Right cardiac atrium (tissue), 5 donors: Measurements from ENCODE around the gene RASA3. TPM values are rescaled to one million over a fixed set of nuclear protein-coding genes. Genes with fewer than 3 reads are reported as not detected.

Experiments used
- ATAC-seq, 2 donors: fragments of 200-7000 bp; cut with Tn5 transposase; one replicate each; pipeline versions ENCODE4 v1.8.0 to v1.9.1; 2020; ENCODE audit warnings: moderate library complexity in 2 of 2, mild to moderate bottlenecking in 1 of 2
- DNase-seq, 3 donors: peaks; one replicate each; pipeline ENCODE4 v3.0.0-alpha.2; 2020
- H3K27ac ChIP-seq: one replicate; pipeline ENCODE4 v1.5.1; 2013; ENCODE audit warnings: mild to moderate bottlenecking, low read length, control low read depth, moderate library complexity
- H3K27me3 ChIP-seq: one replicate; pipeline ENCODE4 v1.6.1; 2013; ENCODE audit not compliant: control insufficient read depth, insufficient read depth
- H3K4me1 ChIP-seq: one replicate; pipeline ENCODE4 v1.6.1; 2013; ENCODE audit warnings: low read length; ENCODE audit not compliant: control insufficient read depth, insufficient read depth
- H3K4me3 ChIP-seq: one replicate; pipeline ENCODE4 v1.5.1; 2013; ENCODE audit warnings: low read length, control low read depth
- H3K9me3 ChIP-seq: one replicate; pipeline ENCODE4 v1.6.1; 2013; ENCODE audit warnings: low read length; ENCODE audit not compliant: control insufficient read depth
- WGBS: extraction: QIAGEN DNeasy Blood & Tissue Kit; methylation state at CpG from one replicate; pipeline ENCODE4 v1.1.7; 2013; 5-methylcytosine and 5-hydroxymethylcytosine counted together
- intact Hi-C, 4 donors: fragments of 100-400 bp; cut with DNase I; formaldehyde crosslinking; loops; one replicate each; pipeline versions ENCODE4 v1.11.0 to v1.14.0; 2022 to 2023
- polyA plus RNA-seq: library from polyadenylated mRNA; stranded (reverse); fragments of 200-250 nt; gene quantifications from one replicate; pipeline ENCODE4 v1.2.3, GENCODE V29; 2013
- total RNA-seq, 4 donors: library from RNA; stranded (reverse); fragmentation: NEBNext Ultra II Directional; extraction: Animal tissue kit (Norgen Biotek cat#: 25700); gene quantifications; one replicate each; pipeline ENCODE4 v1.2.1, GENCODE V29; 2021
- donor health status: healthy with polysubstance abuse.
- donor health status: DM: no; HTN: yes; CAD: no.
- donor health status: DM: no; HTN: no; CAD: no.
- donor health status: DM: no; HTN: yes; CAD: no; lungs with severe emphysema.
- donor health status: DM: yes; HTN: yes; CAD: no.

The RASA3 gene
- total and polyA plus RNA-seq, 5 donors = 7.4 to 15.5 (median 10.8) TPM

DNA sequence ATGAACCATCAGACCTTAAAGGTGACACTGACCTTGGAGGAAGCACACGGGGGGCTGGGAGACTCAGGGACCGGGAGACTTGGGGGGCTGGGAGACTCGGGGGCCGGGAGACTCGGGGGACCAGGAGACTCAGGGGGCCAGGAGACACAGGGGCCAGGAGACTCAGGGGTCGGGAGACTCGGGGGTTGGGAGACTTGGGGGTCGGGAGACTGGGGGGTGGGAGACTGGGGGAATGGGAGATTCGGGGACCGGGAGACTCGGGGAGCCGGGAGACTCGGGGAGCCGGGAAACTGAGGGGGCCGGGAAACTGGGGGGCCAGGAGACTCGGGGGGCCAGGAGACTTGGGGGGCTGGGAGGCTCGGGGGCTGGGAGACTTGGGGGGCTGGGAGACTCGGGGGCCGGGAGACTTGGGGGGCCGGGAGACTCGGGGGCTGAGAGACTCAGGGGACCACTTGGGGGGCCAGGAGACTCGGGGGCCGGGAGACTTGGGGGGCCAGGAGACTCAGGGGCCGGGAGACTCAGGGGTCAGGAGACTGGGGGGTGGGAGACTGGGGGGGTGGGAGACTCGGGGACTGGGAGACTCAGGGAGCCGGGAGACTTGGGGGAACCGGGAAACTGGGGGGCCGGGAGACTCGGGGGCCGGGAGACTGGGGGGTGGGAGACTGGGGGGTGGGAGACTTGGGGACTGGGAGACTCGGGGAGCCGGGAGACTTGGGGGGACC is 62.9 kb downstream of the RASA3 start:
- peaks cover 2% of the 10 kb centered on the region for H3K4me1 ChIP-seq
- DNase-seq = peak in 2 of 3 donors; percentile 52 to 58
- WGBS = 83% methylated on average over 31 of the region's 32 CpGs
- H3K9me3 ChIP-seq = no peaks in the 10 kb centered on the region
- intact Hi-C loops = loop anchor here in 1 of 4 donors (10.0 kb wide), 1 partner anchor 55 kb away; no protein-coding TSS in a partner anchor
- H3K27ac ChIP-seq = peak overlapping the region; percentile 27
- no peak overlapping the region for H3K4me3 ChIP-seq
- no peaks in the 10 kb centered on the region for H3K27me3 ChIP-seq
- ATAC-seq = no peak

DNA sequence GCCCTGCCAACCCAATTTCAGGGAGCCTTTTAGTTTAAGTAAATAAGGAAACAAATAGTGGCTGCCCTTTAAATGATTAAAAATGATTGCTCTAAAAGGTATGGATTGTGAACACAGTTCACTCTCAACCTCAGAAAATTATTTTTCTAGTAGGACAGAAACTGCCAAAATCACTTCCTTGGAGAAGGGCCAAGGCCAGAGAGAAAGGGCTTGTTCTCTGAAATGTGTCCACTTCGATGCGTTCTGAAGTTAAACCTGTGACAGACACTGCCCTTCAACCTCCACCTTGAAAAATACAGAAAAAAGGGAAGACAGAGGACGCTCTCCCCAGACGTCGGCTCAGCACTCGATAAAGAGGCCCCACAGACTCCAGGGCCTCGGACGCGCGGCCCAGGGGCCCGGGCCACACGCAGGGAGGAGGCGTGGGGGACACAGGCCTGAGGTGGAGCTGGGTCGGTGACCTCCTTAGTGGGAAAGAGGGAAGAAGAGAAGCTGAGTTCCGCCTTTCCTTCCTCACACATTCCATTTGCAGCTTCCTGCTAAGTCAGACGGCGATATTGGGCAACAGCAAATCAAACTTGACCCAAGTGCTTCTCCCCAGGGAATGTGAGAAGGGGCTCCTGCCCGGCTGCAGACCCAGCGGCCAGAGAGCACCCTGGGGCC is 63.6 kb downstream of the RASA3 start:
- H3K4me1 ChIP-seq = peaks cover 2% of the 10 kb centered on the region
- peak in 2 of 3 donors; percentile 62 to 69 for DNase-seq

DNA sequence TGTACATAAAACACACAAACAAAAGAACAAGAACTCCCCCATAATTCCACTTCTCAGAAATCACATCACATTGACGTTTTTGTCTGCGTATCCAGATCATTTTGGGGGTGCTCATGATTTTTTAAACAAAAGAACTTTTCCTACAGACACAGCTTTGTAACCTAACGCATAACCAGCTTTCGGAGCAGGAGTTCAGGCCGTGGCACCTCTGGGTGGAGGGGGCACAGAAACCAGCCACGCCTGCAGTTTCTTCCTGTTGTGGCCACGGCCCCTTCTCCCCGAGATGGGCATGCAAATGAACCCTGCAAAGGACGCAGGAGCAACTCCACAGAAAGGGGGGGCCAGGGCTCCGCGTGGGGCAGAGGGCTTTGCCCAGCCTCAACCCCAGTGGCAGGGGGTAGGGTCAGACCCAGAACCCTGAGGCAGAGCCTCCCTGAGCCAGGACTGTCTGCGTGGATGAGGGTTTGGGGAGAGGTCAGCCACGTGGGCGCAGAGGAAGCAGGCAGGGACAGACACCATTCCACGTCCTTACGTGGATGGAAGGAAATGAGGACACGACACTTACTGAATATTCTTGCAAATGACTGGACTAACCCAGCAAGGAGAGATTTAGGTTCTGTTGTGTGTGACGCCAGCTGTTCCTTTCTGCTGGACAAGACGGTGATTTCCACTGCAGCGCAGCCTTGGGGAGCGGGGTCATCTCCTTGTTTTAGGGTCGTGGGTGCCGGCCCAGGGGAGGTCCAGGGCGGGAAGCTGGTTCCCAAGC is 64.4 kb downstream of the RASA3 start:
- WGBS = 73% methylated on average over 24 of the region's 24 CpGs
- intact Hi-C loops = loop anchor here in 1 of 4 donors (10.0 kb wide), 1 partner anchor 57 kb away; no protein-coding TSS in a partner anchor
- Histone ChIP-seq H3K27ac (no peak overlapping the region), H3K4me1 (peaks cover 4% of the 10 kb centered on the region), H3K27me3 (no peaks in the 10 kb centered on the region), H3K9me3 (no peaks in the 10 kb centered on the region), H3K4me3 (no peak overlapping the region)
- DNase-seq = peak in 2 of 3 donors; percentile 55 to 61
- no peak for ATAC-seq

More for the DNA sequence above, 63.6 kb downstream of the RASA3 start:
- no peak for ATAC-seq
- intact Hi-C loops = loop anchor here in 1 of 4 donors (10.0 kb wide), 1 partner anchor 56 kb away; no protein-coding TSS in a partner anchor
- Histone ChIP-seq H3K27me3 (no peaks in the 10 kb centered on the region), H3K4me3 (no peak overlapping the region), H3K27ac (peak overlapping the region; percentile 27), H3K9me3 (no peaks in the 10 kb centered on the region)
- 39% methylated on average over 19 of the region's 19 CpGs for WGBS

DNA sequence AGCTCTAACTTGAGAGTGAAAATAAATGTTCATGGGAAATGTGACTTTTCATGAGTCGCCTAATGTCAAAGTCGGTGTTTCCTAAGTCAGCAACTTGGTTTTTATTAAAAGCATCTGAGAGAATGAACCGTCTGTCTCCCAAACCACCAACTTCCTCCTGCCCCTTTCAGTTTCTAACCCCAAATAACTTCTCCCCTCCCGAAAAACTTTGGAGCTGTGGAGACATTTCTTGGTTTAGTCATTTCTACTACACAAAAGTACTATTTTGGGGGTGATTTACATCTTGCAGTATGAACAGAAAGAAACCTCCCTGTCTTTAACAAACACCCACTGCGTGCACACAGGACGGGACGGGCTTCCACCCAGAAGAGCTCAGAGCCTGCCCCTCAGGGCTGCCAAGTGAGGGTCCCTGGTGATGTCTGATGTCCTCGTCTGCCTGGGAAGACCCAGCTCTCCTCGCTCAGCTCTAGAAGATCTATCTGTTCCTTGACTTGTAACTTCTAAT is 65.0 kb downstream of the RASA3 start:
- Histone ChIP-seq H3K4me1 (peaks cover 4% of the 10 kb centered on the region), H3K27ac (no peak overlapping the region), H3K4me3 (no peak overlapping the region), H3K9me3 (no peaks in the 10 kb centered on the region), H3K27me3 (no peaks in the 10 kb centered on the region)
- intact Hi-C loops = loop anchor here in 1 of 4 donors (10.0 kb wide), 1 partner anchor 57 kb away; no protein-coding TSS in a partner anchor
- WGBS = 68% methylated on average over 9 of the region's 9 CpGs
- DNase-seq (peak in 1 of 3 donors; percentile 60), ATAC-seq (no peak)

DNA sequence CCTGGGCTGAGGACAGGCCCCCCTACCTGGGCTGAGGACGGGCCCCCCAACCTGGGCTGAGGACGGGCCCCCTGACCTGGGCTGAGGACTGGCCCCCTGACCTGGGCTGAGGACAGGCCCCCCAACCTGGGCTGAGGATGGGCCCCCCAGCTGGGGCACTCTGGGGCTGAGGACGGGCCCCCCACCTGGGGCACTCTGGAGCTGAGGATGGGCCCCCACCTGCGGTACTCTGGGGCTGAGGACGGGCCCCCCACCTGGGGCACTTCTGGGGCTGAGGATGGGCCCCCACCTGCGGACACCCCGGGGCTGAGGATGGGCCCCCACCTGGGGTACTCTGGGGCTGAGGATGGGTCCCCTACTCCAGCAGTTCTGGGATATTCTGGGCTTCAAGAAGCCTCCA is 65.5 kb downstream of the RASA3 start:
- intact Hi-C loops = loop anchor here in 1 of 4 donors (10.0 kb wide), 1 partner anchor 58 kb away; no protein-coding TSS in a partner anchor
- no peak for ATAC-seq
- no peak overlapping the region for H3K4me3 ChIP-seq
- peaks cover 4% of the 10 kb centered on the region for H3K4me1 ChIP-seq
- no peak overlapping the region for H3K27ac ChIP-seq
- no peaks in the 10 kb centered on the region for H3K27me3 ChIP-seq
- H3K9me3 ChIP-seq = no peaks in the 10 kb centered on the region
- 86% methylated on average over 7 of the region's 7 CpGs for WGBS
- DNase-seq = peak in 2 of 3 donors; percentile 47 to 65

DNA sequence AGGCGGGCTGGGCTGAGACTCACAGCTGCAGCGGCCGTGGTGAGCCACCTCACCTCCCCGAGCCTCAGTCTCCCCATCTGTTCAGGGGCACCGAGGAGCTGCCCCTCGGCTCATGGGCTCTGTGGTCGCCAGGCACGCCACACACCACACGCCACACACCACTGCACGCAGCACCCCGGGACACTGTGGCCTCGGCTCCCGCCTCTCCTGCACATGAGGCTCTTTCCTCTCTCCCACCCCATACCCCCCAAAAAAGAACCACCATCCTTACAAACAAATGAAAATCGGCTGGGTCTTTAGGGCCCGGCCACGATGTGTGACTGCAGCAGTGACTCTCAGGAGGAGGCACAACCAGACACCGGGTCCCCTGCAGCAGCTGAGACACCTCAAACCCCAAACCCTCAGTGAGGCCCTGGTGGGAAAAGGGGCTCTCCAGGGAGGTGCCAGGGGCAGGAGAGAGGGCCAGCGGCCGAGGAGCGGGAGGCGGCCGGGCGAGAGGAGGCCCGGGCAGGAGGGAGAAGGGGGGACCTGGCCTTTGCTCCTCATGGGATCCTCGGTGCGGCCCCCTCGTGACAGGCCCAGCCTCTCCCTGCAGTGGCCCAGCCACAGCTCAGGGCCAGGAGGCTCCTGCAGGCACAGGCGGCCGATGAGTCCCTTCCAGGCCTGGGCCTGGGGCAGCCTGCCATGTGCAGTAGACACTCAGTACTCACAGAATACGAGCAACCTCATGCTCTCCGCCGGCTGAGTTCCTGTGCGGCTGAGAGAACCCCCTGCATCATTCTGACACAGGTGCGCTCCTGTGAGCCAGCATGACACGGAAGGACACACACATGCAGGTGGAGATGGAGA is 66.3 kb downstream of the RASA3 start:
- Histone ChIP-seq H3K9me3 (no peaks in the 10 kb centered on the region), H3K27me3 (no peaks in the 10 kb centered on the region), H3K4me1 (peaks cover 4% of the 10 kb centered on the region), H3K4me3 (no peak overlapping the region), H3K27ac (peak overlapping the region; percentile 79)
- 87% methylated on average over 35 of the region's 35 CpGs for WGBS
- ATAC-seq (no peak), DNase-seq (peak in 2 of 3 donors; percentile 66)
- intact Hi-C loops = loop anchor here in 1 of 4 donors (10.0 kb wide), 1 partner anchor 59 kb away; no protein-coding TSS in a partner anchor

DNA sequence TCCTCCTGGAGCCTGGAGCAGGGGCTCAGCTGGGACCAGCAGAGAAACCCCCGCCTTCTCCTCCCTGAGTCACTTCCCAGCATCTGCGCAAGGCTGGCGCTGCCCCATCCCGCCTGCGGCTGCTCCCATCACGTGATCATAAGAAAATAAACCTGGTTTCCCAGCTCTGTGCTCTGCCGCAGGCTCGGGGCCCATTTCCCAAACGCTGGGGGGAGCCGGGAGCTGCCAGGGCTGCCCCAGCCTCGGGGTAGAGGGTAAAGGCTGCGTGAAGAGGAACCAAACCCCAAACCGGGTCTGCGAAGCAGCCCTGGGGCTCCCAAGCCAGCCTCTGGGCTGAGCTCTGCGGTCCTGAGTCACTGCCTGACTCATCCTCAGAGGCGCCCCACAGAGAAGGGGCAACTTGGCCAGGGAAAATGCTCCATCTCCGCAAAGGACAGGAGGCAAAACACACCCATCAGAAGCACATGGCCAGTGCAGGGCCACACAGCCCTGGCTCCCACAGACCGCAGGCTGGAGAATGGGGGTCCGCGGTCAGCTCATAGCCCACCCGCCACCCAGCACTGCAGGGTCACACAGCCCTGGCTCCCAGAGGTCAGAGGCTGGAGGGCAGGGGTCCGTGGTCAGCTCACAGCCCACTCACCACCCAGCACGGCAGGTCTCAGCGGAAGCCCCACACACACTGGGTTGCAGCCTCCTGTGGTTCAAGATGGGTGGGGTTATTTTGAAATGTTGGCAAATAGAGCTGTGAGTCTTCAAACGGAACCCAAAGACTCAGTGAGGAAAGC is 67.1 kb downstream of the RASA3 start:
- ATAC-seq (peak; percentile 92 to 93), DNase-seq (peak; percentile 91 to 94 (median 94))
- Histone ChIP-seq H3K27ac (peak overlapping the region; percentile 79), H3K4me3 (no peak overlapping the region), H3K9me3 (no peaks in the 10 kb centered on the region), H3K4me1 (peaks cover 4% of the 10 kb centered on the region), H3K27me3 (no peaks in the 10 kb centered on the region)
- WGBS = 20% methylated on average over 25 of the region's 25 CpGs
- intact Hi-C loops = loop anchor here in 1 of 4 donors (10.0 kb wide), 1 partner anchor 59 kb away; no protein-coding TSS in a partner anchor

DNA sequence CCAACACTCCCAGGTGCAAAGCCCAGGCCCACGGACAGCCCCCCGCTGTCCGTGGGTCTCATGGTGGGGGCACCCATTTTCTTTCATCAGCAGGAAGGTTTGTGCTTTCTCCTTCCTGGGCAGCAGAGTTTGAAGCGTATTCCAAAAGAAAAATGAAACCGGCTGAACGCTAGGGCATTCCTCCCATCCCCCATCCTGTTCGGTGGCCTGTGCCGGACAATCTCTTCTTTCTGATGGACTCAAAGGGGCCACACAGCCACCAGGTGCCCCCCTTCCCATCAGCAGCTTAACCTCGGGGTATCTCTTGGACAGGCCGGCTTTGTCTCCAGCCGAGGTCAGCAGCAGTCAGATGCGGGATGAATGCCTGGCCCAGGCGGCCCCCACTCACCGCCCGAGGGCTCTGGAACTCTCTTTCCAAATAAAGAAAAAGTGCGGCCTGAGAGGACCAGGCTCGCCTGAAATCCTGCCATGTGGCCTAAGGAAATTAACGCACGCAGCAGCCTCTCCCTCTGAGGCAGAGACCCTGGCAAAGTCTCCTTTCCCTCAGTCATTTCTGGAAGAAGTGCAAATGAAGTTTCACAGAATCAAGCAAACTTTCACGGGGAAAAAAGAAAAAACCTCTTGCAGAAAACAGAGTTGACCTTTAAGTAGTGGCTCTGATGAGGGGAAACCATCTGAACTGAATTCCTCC is 67.8 kb downstream of the RASA3 start:
- Histone ChIP-seq H3K4me3 (peak overlapping the region; percentile 4), H3K27me3 (no peaks in the 10 kb centered on the region), H3K4me1 (peaks cover 4% of the 10 kb centered on the region), H3K27ac (peak overlapping the region; percentile 59), H3K9me3 (no peaks in the 10 kb centered on the region)
- ATAC-seq (peak; percentile 4 to 14), DNase-seq (peak; percentile 64 to 78 (median 78))
- intact Hi-C loops = loop anchor here in 1 of 4 donors (10.0 kb wide), 1 partner anchor 60 kb away; no protein-coding TSS in a partner anchor
- 28% methylated on average over 20 of the region's 20 CpGs for WGBS
